Femur (tissue), 1 donor: Measurements from ENCODE around the gene ZFP42.
"Not testable (repeated sequence)": the region's sequence is repeated elsewhere in the genome, so short reads cannot be mapped to it uniquely, and the experiment has no call there.

Source experiments
- DNase-seq: peaks from one replicate; pipeline ENCODE4 v3.0.0-alpha.2; 2017

The ZFP42 gene

DNA sequence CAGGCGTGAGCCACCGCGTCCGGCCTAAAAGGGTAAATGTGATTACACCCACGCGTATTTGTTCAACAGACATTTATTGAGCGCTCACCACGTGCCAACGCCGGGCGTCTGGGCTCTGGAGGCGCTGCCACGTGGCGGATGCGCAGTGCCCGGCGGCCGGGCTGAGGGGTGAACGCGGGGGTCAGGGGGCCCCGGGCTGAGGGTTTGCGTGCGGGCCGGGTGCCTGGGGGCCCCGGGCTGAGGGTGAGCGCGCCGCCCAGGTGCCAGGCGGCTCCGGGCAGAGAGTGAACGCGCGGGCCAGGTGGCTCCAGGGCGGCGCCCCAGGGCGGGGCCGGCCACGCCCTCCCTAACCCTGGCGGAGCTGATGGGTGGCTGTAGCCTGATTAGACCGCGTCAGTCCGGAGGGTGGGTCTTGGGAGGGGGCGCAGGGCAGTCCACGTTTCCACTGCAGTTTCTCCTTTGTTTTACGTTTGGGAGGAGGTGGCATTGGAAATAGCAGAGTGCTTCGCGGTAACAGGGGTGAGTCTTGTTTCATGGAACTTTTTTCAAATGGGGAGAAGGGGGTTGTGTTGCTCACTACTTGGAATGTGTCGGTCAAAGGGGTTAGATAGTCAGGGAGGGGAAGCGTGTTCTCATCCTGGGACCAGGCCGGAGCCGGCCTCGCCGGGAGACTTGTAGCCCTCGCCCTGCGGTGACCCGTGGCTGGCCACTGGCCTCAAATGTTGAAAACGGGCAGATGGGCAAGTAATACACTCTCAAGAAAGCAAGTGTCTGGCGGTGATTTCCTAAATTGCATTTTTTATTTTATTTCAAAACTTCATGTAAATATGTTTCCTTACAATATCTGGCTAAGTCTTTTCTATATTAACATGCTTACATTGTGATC is at the start of gene ZFP42:
Gene ZFP42 (plus strand): TSS at position 450 of the 886 bp plus-strand sequence. CDS start 7,037 bp downstream, outside the sequence.
- DNase-seq = no peak

DNA sequence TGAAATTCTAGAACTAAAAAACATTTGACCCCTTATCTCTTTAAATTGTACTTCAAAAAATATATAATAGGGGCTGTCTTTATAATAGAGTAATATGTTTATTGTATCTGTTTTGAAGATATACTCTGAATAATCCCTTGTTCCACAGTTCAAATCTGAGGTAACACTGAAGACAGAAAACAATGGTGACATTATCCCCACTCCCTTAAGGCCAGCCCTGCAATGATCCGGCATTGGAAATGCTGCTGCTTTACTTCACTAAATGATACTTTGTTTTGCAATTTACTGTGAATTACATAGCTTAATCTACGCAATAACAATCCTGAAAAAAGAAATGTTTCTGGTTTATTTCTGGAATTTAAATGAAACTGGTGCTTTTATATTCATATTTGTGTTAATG is 34.4 kb upstream of the ZFP42 start:
- DNase-seq = no peak

DNA sequence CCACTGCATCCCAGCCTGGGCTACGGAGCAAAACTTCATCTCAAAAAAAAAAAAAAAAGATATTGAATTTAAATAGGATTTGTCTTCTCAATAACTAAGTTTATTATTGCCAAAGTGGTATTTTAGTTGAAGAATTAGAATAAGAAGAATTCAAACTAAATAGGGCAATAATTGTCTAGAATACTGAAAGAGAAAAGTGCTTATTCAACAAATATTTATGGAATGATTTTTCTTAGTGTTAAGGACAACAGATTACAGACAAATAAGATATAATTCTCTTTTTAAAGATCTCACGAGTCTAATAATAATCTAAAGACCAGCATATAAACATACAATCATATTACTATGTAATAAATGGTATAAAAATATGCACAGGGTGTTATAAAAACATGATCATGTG is 33.6 kb upstream of the ZFP42 start:
- no peak for DNase-seq

DNA sequence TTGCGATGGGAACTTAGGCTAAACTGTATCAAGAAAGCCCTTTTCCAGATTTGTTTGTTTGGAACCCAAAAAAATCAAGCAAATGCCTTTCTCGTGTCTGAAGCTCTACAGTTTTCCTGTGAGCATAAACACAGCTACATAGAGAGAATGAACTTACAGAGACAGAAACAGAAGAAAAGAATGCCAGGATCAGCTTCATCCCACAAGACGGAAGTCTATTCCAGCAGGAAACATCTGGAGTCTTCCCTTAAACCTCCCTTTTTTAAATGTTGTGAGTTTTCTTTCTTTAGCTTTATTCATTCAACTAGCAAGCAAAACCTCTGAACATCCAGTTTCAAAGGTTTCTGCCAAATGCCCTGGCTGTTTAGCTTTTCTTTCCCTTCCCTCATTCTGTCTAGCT is 32.6 kb upstream of the ZFP42 start:
- no peak for DNase-seq

DNA sequence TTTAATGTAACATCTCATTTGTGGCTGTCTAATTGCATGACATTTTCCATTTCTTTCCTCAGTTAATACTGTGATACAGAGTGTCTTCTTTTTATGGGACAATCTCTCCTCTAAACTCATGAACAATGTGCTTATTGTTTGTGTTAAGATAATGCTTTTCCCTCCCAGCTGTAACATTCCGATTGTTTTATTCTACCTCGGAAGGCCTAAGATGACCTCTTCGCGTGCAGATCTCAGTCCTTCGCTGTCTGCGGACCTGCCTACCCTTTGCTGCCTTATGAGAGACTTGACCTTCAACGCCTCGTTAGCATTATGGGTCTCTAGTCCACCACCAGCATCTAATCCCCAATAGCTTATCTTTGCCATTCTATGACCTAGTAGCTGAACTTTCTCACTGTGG is 29.8 kb upstream of the ZFP42 start:
- no peak for DNase-seq

DNA sequence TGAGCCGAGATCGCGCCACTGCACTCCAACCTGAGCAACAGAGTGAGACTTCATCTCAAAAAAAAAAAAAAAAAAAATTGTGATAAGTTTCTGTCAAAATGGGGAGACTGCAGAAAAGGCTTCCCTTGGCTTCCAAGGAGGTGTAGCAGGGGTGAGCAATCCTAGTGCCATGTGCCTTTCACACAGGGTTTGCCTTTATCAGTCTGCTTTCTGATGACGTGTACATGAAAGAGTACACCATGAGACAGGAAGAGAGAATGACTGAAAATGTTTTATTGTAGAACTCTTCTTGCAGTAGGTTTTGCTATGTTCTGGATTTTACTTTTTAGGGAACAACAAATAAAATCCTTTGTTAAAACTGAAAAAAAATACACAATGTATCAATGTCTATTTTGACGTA is 23.4 kb upstream of the ZFP42 start:
- no peak for DNase-seq

DNA sequence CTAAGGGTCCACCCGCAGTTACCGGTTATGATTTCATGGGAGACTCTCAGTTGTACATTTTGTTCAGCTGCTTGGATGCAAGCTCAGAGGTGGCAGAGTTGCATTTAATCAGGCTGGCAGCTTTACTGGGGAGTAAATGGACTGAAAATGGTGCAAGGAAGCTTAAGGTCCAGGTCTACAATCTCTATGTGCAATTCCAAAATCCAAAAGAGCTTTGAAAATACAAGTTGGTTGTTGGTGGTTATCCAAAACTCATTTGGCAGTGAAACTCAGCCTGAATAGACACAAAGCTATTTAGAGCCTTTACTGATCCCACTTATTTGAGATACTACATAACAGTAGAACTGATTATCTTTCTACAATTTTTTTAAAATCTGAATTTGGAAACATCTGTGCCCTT is 11.8 kb upstream of the ZFP42 start:
- DNase-seq = no peak

DNA sequence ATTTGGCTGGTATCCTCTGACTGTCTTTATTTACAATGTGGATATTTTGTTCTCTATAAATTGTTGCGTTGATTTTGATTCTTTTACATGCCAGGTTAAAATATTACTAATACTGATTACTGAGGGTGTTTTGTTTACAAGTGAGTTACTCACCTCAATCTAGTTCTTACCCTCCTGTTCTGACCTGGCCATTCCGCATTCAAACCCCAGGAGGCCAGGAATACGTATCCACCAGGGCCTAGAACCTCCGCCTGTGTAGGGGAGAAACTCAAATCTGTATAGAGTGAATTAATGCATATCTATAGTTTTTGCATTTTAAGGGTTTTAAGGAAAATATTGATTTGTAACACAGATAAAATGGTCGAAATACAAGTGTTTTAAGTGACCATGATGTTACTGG is 2.6 kb upstream of the ZFP42 start:
- DNase-seq = no peak

DNA sequence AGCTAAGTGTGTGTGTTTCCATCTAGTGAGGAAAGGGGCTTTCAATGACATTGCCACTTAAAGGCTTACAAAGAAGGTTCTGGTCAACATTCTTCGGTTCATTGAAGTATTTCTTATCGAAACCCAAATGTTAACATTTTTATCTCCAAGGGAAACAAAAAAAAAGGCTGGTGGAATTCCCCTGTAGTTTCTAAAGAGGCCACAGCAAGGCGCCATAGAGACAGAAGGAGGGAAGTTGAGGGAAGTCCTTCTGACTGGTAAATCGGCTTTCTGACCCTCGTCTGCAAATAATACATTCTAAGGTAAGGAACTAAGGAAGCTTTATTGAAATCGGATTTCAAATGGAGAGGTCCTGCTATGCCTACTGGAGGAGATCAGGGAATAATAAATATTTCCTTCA is 1.7 kb upstream of the ZFP42 start:
- no peak for DNase-seq

DNA sequence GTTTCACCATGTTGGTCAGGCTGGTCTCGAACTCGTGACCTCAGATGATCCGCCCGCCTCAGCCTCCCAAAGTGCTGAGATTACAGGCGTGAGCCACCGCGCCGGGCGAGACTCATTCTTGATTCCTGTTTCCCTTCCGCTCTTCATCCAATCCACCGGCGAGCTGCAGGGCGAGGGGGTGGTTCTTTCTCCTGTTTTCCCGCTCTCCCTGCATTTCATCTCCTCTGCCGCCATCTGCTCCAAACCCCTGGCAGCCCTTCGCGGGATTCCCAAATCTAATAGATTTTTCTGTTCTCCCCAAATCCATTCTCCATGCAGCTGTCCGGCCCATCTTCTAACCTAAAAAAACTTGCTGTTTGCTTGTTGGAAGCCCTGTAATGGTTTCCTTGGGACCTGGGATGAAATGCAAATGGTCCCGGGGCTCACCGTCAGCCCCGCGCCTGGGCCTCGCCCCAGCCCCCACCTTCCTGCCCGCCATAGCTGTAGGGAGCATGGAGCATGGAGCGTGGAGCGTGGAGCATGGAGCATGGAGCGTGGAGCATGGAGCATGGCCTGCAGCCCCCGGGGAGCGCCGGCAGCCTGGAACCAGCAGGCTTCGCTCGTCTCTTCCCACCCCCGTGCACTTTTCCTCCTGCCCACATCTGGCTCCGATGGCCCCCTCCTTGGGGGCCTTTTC is 1.1 kb downstream of the ZFP42 start:
- DNase-seq = no peak

DNA sequence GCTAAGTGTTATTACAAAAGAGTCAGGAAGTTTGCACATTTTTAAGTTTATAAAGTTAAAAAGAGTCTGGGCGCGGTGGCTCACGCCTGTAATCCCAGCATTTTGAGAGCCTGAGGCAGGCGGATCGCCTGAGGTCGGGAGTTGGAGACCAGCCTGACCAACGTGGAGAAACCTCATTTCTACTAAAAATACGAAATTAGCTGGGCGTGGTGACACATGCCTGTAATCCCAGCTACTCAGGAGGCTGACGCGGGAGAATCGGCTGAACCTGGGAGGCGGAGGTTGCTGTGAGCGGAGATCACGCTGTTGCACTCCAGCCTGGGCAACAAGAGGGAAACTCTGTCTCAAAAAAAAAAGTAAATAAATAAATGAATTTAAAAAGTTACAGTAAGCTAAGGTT is 2.4 kb downstream of the ZFP42 start:
- not testable (repeated sequence) for DNase-seq

DNA sequence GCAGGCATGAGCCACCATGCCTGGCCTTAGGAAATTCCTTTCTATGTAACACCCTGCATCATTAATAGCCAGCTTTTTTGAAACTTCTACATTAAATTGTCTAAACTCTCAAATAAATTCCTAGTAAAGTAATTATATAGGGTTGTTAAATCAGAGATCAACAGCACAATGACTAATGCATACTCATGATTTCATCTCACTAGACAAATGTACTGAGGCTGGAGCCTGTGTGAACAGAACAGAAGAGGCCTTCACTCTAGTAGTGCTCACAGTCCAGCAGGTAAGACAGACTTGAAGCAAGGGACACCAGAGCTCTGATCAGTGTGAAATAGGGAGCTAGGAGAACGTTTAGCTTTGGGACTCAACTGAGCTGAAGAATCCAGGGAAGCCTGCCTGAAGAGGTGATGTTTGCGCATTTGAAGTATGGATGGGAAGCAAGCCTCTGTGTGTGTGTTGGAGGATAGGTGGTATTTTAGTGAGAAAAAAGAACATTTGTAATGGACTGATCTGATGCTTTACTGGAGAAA is 3.9 kb downstream of the ZFP42 start:
- no peak for DNase-seq

DNA sequence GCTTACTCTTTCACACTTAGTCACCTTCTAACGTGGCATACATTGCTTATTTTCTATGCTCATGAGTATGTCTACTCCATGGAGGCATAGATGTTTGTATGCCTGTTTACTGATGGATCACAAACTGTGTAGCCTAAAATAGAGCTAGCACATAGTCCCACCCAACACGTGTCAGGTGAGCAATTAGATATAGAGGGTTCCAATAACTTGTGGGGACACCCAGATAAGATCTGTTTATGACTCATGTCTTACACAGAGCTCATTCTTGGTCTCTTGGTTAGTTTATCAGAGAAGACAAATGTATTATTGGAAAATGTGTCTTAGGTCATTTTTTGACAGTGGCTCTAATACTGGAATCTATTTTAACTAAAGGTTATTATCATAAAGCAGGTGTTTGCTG is 6.8 kb downstream of the ZFP42 start:
- no peak for DNase-seq

DNA sequence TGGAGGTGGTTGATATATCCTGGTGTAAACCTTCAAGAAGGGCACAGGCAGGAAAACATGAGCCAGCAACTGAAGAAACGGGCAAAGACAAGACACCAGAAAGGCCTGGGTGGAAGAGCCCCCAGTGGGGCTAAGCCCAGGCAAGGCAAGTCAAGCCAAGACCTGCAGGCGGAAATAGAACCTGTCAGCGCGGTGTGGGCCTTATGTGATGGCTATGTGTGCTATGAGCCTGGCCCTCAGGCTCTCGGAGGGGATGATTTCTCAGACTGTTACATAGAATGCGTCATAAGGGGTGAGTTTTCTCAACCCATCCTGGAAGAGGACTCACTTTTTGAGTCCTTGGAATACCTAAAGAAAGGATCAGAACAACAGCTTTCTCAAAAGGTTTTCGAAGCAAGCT is 7.2 kb downstream of the ZFP42 start:
- no peak for DNase-seq

DNA sequence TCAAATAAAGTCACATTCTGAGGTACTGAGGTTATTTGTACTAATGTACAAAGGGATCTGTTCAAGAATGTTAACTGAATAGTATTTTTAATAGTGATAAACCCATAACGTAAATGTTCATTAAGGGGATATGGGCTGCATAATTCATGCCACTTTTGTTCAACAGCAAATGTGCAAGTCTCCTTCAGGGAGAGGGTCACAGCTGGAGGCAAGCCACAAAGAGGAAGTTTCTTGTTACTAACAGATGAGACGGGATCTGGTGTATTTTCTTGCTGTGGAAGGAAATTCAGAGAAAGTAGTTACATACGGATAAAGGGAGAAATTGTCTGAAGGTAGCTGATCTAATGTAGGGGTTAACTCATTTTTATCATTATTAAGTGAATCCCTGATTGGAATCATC is 10.0 kb downstream of the ZFP42 start:
- no peak for DNase-seq

DNA sequence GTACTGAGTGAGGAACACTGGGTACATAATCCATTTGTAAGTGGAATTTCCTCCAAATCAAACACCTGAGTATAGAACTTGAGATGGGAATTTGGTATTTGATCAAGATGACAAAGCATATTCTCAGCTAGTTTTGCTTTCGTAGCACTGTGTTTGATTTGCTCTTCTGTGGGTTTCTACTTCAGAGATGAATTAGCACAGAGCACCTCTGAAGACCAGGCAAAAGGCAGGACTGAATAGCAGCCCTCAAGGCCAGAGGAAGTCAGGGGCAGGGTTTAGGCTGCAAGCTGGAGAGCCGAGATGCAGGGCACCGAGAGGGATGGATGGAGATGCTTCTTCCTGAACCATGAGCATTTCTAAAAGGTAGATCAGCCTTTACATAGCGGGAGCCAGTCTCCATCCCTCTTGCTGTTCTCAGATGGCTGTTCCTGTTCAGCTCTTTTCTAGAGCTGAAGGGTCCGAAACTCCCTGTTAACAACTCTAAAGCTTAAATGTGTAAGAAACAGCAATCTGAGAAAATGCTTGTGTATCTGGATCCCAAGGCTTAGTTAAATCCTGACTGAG is 10.8 kb downstream of the ZFP42 start:
- no peak for DNase-seq

DNA sequence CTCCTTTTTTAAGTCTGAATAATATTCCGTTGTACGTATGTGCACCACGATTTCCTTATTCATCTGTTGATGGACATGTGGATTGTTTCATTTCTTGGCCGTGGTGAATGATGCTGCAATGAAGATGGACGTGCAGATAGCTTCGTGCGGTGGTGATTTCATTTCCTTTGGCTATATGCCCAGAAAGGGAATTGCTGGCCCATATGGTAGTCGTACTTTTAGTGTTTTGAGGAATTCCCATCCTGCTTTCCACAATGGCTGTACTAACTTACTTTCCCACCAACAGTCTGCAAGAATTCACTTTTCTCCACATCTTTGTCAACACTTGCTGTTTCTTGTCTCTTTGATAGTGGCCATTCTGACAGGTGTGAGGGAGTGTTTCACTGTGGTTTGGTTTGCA is 12.8 kb downstream of the ZFP42 start:
- DNase-seq = no peak

DNA sequence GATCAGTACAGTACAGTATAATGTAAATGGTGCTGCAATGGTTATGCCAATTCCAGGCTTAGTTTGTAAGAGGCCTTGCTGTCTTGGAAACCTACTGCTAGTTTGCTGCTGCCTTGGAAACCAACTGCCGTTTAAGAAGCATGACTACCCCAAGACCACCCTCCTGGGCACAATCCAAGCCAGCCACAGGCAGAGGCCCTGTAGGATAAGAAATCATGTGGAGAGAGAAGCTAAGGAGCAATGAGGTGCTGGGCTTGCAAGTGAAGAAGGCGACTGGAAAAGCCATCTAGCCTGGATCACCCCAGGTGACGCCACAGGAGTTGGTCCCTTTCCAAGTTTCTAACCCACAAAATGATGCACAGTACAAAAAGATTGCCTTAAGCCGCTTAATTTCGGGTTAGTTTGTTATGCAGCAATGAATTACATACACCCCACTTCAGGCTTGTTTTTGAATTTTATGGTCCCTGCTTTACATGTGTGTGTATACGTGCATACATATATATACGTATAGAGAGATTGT is 16.9 kb downstream of the ZFP42 start:
- DNase-seq = peak; percentile 35

DNA sequence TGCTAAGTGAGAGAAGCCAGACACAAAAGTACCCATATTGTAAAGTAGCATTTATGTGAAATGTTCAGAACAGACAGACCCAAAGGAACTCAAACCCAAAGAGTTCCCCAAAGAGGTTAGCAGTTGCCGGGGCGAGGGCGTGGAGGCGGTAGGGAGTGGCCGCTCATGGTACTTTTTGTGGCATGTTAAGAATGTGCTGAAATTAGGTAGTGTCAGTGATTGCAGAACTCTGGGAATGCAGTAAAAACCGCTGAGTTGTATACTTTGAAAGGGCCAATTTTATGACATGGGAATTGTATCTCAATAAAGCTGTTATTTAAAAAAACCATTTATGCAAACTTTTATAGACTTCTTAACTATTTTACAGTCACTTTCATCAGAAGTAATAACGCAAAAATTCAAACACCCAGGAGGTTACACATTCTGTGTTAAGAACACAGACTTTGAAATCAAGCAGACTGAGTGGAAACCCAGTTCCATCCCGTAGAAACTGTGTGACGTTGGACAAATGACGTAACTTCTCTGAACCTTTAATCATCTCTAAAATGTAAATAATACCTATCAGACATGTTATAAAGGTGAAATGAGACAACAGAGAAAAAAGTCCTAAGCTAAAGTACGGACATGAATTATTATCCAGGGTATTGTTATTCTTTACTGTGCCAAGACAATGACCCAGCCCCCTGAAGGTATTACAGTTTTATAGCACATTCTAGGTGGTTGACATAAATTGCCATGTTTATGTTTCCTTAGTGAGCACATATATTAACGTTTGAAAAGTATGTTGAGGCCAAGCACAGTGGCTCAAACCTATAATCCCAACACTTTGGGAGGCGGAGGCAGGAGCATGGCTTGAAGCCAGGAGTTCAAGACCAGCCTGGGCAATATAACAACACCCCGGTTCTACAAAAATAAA is 19.7 kb downstream of the ZFP42 start:
- DNase-seq = no peak

DNA sequence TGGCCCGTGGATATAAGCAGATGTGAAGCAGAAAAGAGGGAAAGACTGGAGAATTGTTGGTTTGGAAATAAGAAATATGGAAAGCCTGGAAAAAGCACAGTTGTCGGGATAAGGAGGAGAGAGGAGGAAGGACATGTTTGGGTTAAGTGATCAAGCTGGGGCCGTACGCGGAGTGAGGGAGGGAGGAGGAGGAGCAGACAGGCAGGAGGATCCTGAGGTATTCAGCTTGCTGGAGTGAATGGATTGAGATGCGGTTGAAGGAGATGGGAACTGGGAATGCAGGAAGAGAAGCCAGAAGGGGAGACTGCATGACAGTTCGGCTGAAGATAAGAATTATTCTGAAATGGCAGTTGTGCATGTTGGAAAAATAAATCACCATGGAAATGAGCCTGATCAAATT is 21.2 kb downstream of the ZFP42 start:
- no peak for DNase-seq

DNA sequence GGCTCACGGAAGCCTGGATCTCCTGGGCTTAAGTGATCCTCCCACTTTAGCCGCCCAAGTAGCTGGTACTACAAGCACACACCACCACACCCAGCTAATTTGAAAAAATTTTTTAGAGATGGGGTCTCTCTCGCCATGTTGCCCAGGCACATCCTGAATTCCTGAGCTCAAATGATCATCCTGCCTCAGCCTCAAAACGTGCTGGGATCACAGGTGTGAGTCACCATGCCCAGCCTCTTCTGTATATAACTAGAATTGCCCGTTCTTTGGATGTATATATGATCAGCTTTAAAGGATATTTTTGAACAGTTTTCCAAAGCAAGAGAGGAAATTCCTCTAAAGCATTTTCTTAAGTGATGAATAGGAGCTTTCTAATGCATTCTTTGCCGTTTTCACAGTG is 22.7 kb downstream of the ZFP42 start:
- DNase-seq = no peak

DNA sequence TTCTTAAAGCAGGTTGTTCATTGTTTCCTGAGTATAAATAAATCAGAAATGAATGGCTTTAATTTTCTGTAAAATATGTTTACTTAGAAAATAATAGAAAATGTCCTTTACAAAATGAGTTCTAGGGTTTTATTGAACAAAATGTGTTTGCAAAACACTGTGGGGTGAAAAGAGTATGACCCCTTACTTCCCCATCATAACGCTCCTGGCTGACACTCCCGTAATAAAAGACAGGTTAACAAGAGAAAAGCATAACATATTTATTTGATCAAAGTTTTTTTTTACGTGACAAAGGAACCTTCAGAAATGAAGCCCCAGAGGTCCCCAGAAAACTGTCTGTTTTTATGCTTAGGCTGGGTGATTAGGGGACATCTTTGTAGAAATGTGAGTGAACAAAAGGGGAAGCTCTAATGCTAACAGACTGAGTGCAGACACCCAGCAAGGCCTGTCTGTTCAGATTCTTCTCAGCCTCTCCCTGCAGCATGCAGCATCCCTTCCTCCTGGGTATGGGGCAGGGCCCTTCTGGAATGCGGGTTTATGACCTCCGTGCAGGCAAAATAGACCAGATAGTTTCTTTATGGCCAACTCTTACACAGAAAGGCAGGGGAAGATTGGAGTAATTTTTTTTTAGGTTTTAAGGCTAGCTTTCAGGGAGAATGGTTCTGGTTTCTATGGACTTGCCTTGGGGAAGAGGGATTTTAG is 26.1 kb downstream of the ZFP42 start:
- no peak for DNase-seq
